ENCODE data around the gene KSR2. TPM values are rescaled to one million over a fixed set of nuclear protein-coding genes. Genes with fewer than 3 reads are reported as not detected.

KSR2 gene
- total and polyA plus RNA-seq, 10 of the 15 experiments (the other 5 are each of a cell fraction or from before 2014, with no cell fraction given), result under 0.01 to 1.5 (median 0.01) TPM; not detected in 3

DNA sequence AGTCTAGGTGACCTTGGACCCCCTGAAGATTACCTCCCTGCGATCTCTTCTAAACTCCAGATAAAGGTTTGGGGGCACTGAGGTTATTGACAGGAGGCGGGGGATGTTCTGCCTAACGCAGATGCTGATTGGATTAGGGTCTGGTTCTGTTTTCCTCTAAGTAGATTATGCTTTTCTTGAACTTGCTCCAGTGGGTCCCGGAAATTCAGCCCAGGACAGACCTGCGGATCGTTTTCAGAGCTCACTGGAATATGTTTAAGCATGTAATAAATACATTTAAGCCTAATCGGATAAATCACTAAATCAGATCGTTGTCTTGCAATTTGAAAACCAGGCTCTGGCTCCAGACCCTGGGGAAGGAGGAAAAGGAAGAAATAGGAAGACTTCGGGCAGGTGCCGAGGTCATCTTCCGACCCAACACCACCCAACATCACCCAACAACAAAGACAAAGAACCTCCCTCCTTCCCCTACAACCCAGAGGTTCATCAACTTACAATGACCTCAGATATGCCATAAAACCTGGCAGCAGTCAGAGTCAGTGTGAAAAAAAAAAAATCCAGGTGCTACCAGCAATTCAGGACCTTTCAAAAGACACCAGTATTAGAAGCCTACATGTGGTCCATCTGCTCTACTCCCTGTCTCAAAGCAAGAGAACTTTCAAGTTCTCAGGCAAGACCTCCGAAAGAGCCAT lies 148.4 kb downstream of the KSR2 start:
- no peak for ATAC-seq
- Histone ChIP-seq H3K79me2 (ENCODE audit: control insufficient read depth, insufficient read depth, low read length) (no peaks in the 10 kb centered on the region), H3K9me3 (replicated peaks; ENCODE audit: control insufficient read depth, insufficient read depth, low read length) (no peaks in the 10 kb centered on the region; the same call in 2 of the 3 replicates), H3K4me3 (no peak overlapping the region), H3K4me1 (ENCODE audit: control insufficient read depth, insufficient read depth, low read length) (no peaks in the 10 kb centered on the region), H4K20me1 (ENCODE audit: control insufficient read depth, insufficient read depth) (no peaks in the 10 kb centered on the region), H3K27me3 (replicated peaks in 1 of 2; ENCODE audit: control insufficient read depth in 2 of 2, insufficient read depth in 2 of 2, low read length in 1 of 2) (no peaks in the 10 kb centered on the region), H3K4me2 (ENCODE audit: control insufficient read depth, insufficient read depth) (no peak overlapping the region), H3K36me3 (ENCODE audit: control insufficient read depth in 2 of 2, insufficient read depth in 2 of 2, low read length in 1 of 2) (no peaks in the 10 kb centered on the region), H3K9ac (ENCODE audit: control insufficient read depth, insufficient read depth, low read length) (no peak overlapping the region), H3K27ac (ENCODE audit: control insufficient read depth, insufficient read depth) (no peak overlapping the region), H2AFZ (ENCODE audit: control insufficient read depth, low read depth, low read length) (no peak overlapping the region)
- BruUV-seq (replicated peaks), result no TSS peak
- FAIRE-seq, result no peak
- ChIA-PET RAD21 (ENCODE audit: unreplicated experiment) (no interaction called here), CTCF (no interaction called here), SMC1A (ENCODE audit: uncharacterized antibody, unreplicated experiment) (interaction anchor here (1.1 kb wide), 1 partner anchor 10 kb away, joined by 3 read pairs; no protein-coding TSS in a partner anchor), POLR2A (no interaction called here)
- intact Hi-C loops (cut with micrococcal nuclease; ENCODE audit: unreplicated experiment) (no loop called here), in situ Hi-C loops (cut with MboI) (no loop called here)
- no peak for DNase-seq (ENCODE audit: low read depth, low spot score)
- TF ChIP-seq, protein P1, sequence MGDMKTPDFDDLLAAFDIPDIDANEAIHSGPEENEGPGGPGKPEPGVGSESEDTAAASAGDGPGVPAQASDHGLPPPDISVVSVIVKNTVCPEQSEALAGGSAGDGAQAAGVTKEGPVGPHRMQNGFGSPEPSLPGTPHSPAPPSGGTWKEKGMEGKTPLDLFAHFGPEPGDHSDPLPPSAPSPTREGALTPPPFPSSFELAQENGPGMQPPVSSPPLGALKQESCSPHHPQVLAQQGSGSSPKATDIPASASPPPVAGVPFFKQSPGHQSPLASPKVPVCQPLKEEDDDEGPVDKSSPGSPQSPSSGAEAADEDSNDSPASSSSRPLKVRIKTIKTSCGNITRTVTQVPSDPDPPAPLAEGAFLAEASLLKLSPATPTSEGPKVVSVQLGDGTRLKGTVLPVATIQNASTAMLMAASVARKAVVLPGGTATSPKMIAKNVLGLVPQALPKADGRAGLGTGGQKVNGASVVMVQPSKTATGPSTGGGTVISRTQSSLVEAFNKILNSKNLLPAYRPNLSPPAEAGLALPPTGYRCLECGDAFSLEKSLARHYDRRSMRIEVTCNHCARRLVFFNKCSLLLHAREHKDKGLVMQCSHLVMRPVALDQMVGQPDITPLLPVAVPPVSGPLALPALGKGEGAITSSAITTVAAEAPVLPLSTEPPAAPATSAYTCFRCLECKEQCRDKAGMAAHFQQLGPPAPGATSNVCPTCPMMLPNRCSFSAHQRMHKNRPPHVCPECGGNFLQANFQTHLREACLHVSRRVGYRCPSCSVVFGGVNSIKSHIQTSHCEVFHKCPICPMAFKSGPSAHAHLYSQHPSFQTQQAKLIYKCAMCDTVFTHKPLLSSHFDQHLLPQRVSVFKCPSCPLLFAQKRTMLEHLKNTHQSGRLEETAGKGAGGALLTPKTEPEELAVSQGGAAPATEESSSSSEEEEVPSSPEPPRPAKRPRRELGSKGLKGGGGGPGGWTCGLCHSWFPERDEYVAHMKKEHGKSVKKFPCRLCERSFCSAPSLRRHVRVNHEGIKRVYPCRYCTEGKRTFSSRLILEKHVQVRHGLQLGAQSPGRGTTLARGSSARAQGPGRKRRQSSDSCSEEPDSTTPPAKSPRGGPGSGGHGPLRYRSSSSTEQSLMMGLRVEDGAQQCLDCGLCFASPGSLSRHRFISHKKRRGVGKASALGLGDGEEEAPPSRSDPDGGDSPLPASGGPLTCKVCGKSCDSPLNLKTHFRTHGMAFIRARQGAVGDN (IDR thresholded peaks at IDR 0.05), result no peak
- TF ChIP-seq, protein P2, sequence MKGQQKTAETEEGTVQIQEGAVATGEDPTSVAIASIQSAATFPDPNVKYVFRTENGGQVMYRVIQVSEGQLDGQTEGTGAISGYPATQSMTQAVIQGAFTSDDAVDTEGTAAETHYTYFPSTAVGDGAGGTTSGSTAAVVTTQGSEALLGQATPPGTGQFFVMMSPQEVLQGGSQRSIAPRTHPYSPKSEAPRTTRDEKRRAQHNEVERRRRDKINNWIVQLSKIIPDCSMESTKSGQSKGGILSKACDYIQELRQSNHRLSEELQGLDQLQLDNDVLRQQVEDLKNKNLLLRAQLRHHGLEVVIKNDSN (IDR thresholded peaks at IDR 0.05; ENCODE audit: borderline replicate concordance, extremely low read length, insufficient read depth, low read depth, low read length), result no peak
- TF ChIP-seq TBL1XR1 (IDR thresholded peaks at IDR 0.05; ENCODE audit: low read depth, low read length) (no peak), KAT2A (conservative IDR thresholded peaks at IDR 0.05; ENCODE audit: control insufficient read depth, low read depth, low read length) (no peak), MTA3 (IDR thresholded peaks at IDR 0.05; ENCODE audit: borderline replicate concordance, low read length) (no peak), CBX5 (IDR thresholded peaks at IDR 0.05; ENCODE audit: low read depth) (no peak), JUND (IDR thresholded peaks at IDR 0.05; ENCODE audit: low read depth, low read length) (no peak), SIX5 (IDR thresholded peaks at IDR 0.05; ENCODE audit: low read depth, low read length, severe bottlenecking) (no peak), BMI1 (IDR thresholded peaks at IDR 0.05; ENCODE audit: borderline replicate concordance) (no peak)
- TF ChIP-seq, protein P3, sequence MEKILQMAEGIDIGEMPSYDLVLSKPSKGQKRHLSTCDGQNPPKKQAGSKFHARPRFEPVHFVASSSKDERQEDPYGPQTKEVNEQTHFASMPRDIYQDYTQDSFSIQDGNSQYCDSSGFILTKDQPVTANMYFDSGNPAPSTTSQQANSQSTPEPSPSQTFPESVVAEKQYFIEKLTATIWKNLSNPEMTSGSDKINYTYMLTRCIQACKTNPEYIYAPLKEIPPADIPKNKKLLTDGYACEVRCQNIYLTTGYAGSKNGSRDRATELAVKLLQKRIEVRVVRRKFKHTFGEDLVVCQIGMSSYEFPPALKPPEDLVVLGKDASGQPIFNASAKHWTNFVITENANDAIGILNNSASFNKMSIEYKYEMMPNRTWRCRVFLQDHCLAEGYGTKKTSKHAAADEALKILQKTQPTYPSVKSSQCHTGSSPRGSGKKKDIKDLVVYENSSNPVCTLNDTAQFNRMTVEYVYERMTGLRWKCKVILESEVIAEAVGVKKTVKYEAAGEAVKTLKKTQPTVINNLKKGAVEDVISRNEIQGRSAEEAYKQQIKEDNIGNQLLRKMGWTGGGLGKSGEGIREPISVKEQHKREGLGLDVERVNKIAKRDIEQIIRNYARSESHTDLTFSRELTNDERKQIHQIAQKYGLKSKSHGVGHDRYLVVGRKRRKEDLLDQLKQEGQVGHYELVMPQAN (conservative IDR thresholded peaks at IDR 0.05), result no peak
- WGBS (ENCODE audit: insufficient coverage, insufficient replicate concordance, low lambda C conversion rate, missing lambda C conversion rate), result 32% methylated on average over 12 of the region's 12 CpGs

Measured in GM12878 (cell line).